NCI-H1436 (cell line): ENCODE results near the gene PPP4C.
"Not testable (repeated sequence)": the region's sequence is repeated elsewhere in the genome, so short reads cannot be mapped to it uniquely, and the experiment has no call there.

Experiments used
- DNase-seq: peaks from one replicate; lab custom pipeline; 2025; lab: John Stamatoyannopoulos, UW

Gene PPP4C

GRCh38 chr16:30125690-30126089, 49.9 kb downstream of the PPP4C start:
- DNase-seq, result not testable (repeated sequence)

- DNase-seq, result no peak
These were observed 52.2 kb downstream of the PPP4C start for GRCh38 chr16:30127993-30128392.

GRCh38 chr16:30131869-30132475, 56.2 kb downstream of the PPP4C start:
- DNase-seq, result peak; percentile 47

DNA sequence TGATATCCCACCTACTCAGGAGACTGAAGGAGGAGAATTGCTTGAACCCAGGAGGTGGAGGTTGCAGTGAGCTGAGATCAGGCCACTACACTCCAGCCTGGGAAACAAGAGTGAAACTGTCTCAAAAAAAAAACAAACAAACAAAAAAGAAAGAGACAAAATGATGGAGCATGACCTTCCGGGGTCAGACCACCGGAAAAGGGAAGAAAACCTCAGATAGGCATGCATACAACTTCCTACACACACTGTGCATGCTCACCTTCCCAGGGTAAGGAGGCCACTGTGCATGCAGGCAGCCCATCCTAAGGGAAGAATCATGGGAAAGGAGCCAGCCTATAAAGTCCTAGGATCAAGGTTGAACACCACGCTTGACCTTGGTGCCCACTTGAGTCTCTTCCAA, 56.8 kb downstream of the PPP4C start:
- DNase-seq, result no peak
